MM.1S (cell line): ENCODE measurements around the gene PLS1.
"Not testable (repeated sequence)": the region's sequence is repeated elsewhere in the genome, so short reads cannot be mapped to it uniquely, and the experiment has no call there.

Experiments used
- DNase-seq: peaks from one replicate; pipeline ENCODE4 v3.0.0-alpha.2; 2015
- H2AFZ ChIP-seq: fragments of 300-600 bp; sonication (generic); 2 replicates; pipeline ENCODE4 v1.6.0; 2016; ENCODE audit warnings: antibody characterized with exemption, low read length
- H3F3A ChIP-seq: fragments of 300-600 bp; sonication (generic); 2 replicates; pipeline ENCODE4 v1.6.1; 2016; ENCODE audit warnings: mild to moderate bottlenecking, antibody characterized with exemption, low read length, moderate library complexity, mixed read lengths; ENCODE audit not compliant: insufficient read depth
- H3K27ac ChIP-seq: fragments of 300-600 bp; sonication (generic); 2 replicates; pipeline ENCODE4 v1.5.1; 2016; ENCODE audit warnings: mild to moderate bottlenecking, low read length
- H3K27me3 ChIP-seq: fragments of 300-600 bp; sonication (generic); replicated peaks from 2 replicates; pipeline ENCODE4 v1.6.0; 2016; ENCODE audit warnings: low read length; ENCODE audit not compliant: insufficient read depth
- H3K36me3 ChIP-seq: fragments of 300-600 bp; sonication (generic); replicated peaks from 2 replicates; pipeline ENCODE4 v1.6.1; 2016; ENCODE audit warnings: mild to moderate bottlenecking, low read length, mixed read lengths; ENCODE audit not compliant: insufficient read depth
- H3K4me1 ChIP-seq: fragments of 300-600 bp; sonication (generic); 2 replicates; pipeline ENCODE4 v1.6.1; 2016; ENCODE audit warnings: low read length, mixed read lengths
- H3K4me2 ChIP-seq: fragments of 300-600 bp; sonication (generic); 2 replicates; pipeline ENCODE4 v1.6.0; 2016; ENCODE audit warnings: low read depth, low read length
- H3K4me3 ChIP-seq: fragments of 300-600 bp; sonication (generic); 2 replicates; pipeline ENCODE4 v1.5.1; 2016; ENCODE audit warnings: low read length, mixed read lengths
- H3K79me2 ChIP-seq: fragments of 300-600 bp; sonication (generic); 2 replicates; pipeline ENCODE4 v1.6.1; 2016; ENCODE audit warnings: mixed run types, low read length, mixed read lengths
- H3K9ac ChIP-seq: fragments of 300-600 bp; sonication (generic); 2 replicates; pipeline ENCODE4 v1.6.1; 2016; ENCODE audit warnings: low read length, mixed read lengths
- H3K9me2 ChIP-seq: fragments of 300-600 bp; sonication (generic); replicated peaks from 2 replicates; pipeline ENCODE4 v1.6.1; 2016; ENCODE audit warnings: mild to moderate bottlenecking, low read length, mixed read lengths; ENCODE audit not compliant: insufficient read depth
- H3K9me3 ChIP-seq: fragments of 300-600 bp; sonication (generic); replicated peaks from 2 replicates; pipeline ENCODE4 v1.6.1; 2016; ENCODE audit warnings: mild to moderate bottlenecking, low read length, mixed read lengths; ENCODE audit not compliant: insufficient read depth
- H4K20me1 ChIP-seq: fragments of 300-600 bp; sonication (generic); 2 replicates; pipeline ENCODE4 v1.6.1; 2016; ENCODE audit warnings: mild to moderate bottlenecking, low read length, moderate library complexity, mixed read lengths; ENCODE audit not compliant: insufficient read depth
- EZH2 ChIP-seq: fragments of 300-600 bp; sonication (generic); optimal IDR thresholded peaks from 2 replicates; pipeline ENCODE3; 2017; ENCODE audit warnings: low read depth, mild to moderate bottlenecking, antibody characterized with exemption, low read length, mixed read lengths
- EZH2phosphoT487 ChIP-seq: fragments of 300-600 bp; sonication (generic); IDR thresholded peaks from 2 replicates; pipeline ENCODE4 v1.6.1; 2018; ENCODE audit warnings: antibody characterized with exemption, low read length
- TF ChIP-seq, protein P1 (sequence below): fragments of 300-600 bp; sonication (generic); IDR thresholded peaks from 2 replicates; pipeline ENCODE4 v1.5.1; 2016; ENCODE audit warnings: antibody characterized with exemption, low read length, mixed read lengths

PLS1 gene

DNA sequence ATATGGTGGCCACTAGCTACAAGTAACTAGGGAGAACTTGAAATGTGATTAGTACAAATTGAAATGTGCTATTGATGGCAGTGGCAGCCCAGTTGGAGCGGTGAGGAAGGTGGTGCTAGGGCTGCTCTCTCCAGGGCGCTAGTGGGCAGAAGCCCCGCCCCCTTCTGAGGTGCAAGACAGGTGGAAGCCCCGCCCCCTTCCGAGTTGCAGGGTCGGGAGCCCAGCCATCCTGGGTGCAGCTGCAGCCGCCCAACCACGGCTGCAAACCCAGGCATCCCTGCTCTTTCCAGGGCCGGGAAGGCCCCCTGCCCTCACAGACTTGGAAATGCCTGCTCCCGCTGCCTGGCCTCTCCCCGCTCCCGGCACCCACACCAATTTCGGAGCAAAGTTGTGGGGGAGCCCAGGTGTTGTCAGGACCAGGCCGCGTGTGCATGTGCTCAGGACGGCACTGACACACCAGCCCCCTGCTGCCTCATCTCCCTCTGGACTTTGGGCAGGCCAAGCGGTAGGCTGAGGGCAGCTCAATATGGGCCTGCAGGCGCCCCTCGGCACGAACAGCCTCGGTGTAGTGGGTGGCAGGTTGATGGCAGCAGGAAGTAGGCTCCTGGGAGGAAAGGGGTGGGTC lies 27.7 kb upstream of the PLS1 start:
- no peaks in the 10 kb centered on the region for H3K9me2 ChIP-seq
- no peak overlapping the region for H3K4me2 ChIP-seq
- no peak for DNase-seq
- no peaks in the 10 kb centered on the region for H3F3A ChIP-seq
- no peaks in the 10 kb centered on the region; the same call in 1 of the 2 replicates for H3K36me3 ChIP-seq
- H3K79me2 ChIP-seq, result peaks cover 50% of the 10 kb centered on the region
- TF ChIP-seq EZH2, result no peak
- TF ChIP-seq, protein P1, sequence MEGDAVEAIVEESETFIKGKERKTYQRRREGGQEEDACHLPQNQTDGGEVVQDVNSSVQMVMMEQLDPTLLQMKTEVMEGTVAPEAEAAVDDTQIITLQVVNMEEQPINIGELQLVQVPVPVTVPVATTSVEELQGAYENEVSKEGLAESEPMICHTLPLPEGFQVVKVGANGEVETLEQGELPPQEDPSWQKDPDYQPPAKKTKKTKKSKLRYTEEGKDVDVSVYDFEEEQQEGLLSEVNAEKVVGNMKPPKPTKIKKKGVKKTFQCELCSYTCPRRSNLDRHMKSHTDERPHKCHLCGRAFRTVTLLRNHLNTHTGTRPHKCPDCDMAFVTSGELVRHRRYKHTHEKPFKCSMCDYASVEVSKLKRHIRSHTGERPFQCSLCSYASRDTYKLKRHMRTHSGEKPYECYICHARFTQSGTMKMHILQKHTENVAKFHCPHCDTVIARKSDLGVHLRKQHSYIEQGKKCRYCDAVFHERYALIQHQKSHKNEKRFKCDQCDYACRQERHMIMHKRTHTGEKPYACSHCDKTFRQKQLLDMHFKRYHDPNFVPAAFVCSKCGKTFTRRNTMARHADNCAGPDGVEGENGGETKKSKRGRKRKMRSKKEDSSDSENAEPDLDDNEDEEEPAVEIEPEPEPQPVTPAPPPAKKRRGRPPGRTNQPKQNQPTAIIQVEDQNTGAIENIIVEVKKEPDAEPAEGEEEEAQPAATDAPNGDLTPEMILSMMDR, result no peak
- no peak for TF ChIP-seq EZH2phosphoT487
- H3K4me3 ChIP-seq, result no peak overlapping the region
- no peak overlapping the region for H3K9ac ChIP-seq
- no peak overlapping the region for H2AFZ ChIP-seq
- H3K27me3 ChIP-seq, result no peaks in the 10 kb centered on the region
- H3K9me3 ChIP-seq, result no peaks in the 10 kb centered on the region
- H3K27ac ChIP-seq, result no peak overlapping the region
- no peaks in the 10 kb centered on the region for H3K4me1 ChIP-seq
- H4K20me1 ChIP-seq, result 0 out of 2 replicates have a peak, but pooled peaks cover 2% of the 10 kb centered on the region

DNA sequence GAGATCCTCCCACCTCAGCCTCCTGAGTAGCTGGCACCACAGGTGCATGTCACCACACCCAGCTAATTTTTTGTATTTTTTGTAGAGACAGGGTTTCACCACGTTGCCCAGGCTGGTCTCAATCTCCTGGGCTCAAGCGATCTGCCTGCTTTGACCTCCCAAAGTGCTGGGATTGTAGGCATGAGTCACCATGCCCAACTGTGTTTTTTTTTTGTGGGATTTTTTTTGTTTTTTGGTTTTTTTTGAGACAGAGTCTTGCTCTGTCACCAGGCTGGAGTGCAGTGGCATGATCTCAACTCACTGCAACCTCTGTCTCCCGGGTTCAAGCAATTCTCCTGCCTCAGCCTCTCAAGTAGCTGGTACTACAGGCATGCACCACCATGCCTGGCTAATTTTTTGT lies 26.8 kb upstream of the PLS1 start:
- not testable (repeated sequence) for H3K9me3 ChIP-seq, H4K20me1 ChIP-seq, H3K4me3 ChIP-seq, H3K27ac ChIP-seq, H3K4me1 ChIP-seq, H3K36me3 ChIP-seq, H3F3A ChIP-seq, H3K9me2 ChIP-seq, DNase-seq, H3K27me3 ChIP-seq, H2AFZ ChIP-seq, H3K4me2 ChIP-seq, H3K9ac ChIP-seq
- peaks cover 57% of the 10 kb centered on the region for H3K79me2 ChIP-seq

DNA sequence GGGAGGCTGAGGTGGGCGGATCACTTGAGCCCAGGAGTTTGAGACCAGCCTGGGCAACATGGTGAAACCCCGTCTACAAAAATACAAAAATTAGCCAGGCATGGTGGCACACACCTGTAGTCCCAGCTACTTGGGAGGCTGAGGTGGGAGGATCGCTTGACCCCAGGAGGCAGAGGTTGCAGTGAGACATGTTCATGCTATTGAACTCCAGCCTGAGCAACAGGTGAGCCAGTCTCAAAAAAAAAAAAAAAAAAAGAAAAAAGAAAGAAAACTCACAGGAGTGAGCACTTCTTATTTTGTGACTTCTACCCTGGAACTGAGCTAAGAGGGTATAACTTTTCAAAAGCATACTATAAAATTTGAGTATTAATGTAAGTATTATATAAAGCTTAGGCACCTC lies 22.0 kb upstream of the PLS1 start:
- H3F3A ChIP-seq, H3K27ac ChIP-seq, DNase-seq, H3K4me1 ChIP-seq, H3K4me2 ChIP-seq, H3K36me3 ChIP-seq, H3K9ac ChIP-seq, H4K20me1 ChIP-seq, H2AFZ ChIP-seq, H3K4me3 ChIP-seq, H3K9me3 ChIP-seq, H3K9me2 ChIP-seq, H3K27me3 ChIP-seq: not testable (repeated sequence)
- peaks cover 77% of the 10 kb centered on the region for H3K79me2 ChIP-seq

DNA sequence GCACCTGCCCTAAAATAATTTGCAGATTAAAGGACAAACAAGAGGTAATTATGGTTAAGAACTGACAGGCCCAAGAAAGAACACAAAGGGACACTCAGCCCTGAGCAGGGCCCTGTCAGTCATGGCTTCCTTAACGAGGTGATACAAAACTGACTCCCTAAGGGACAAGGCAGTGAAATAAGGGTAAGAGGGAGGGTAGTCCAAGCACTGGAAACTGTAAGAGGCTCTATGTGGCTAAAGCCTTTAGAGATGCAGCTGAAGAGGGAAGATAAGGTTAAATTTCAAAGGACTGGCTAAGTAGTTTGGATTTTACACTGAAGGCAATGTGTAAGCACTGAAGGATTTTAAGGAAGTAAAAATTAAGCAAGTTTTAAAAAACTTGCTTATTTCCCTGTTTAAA lies 21.5 kb upstream of the PLS1 start:
- H3K4me2 ChIP-seq, result no peak overlapping the region
- H3K9ac ChIP-seq, result no peak overlapping the region
- H3K9me3 ChIP-seq, result no peaks in the 10 kb centered on the region
- H3K4me1 ChIP-seq, result peaks cover 12% of the 10 kb centered on the region
- H3K9me2 ChIP-seq, result no peaks in the 10 kb centered on the region
- no peak overlapping the region for H3K27ac ChIP-seq
- peaks cover 76% of the 10 kb centered on the region for H3K79me2 ChIP-seq
- no peak overlapping the region for H2AFZ ChIP-seq
- H3K4me3 ChIP-seq, result no peak overlapping the region
- TF ChIP-seq EZH2phosphoT487 (no peak), EZH2 (no peak)
- TF ChIP-seq, protein P1, result no peak
- H3K36me3 ChIP-seq, result no peaks in the 10 kb centered on the region
- H3F3A ChIP-seq, result peaks cover 6% of the 10 kb centered on the region; the same call in 1 of the 2 replicates
- DNase-seq, result no peak
- no peaks in the 10 kb centered on the region for H4K20me1 ChIP-seq
- H3K27me3 ChIP-seq, result no peaks in the 10 kb centered on the region
